Tibial artery (tissue), 4 donors: Measurements from ENCODE around the gene PAM.

Experiments
- DNase-seq, 2 donors: peaks; one replicate each; pipeline ENCODE4 v3.0.0-alpha.2; 2019
- H3K27ac ChIP-seq, 2 donors: fragments of 200-600 bp; sonication (generic) in 1 of 2; 1 replicate in 1 of 2; 2 replicates in 1 of 2; pipeline ENCODE4 v1.5.1; 2018 to 2019; ENCODE audit warnings: mild to moderate bottlenecking in 1 of 2
- H3K27me3 ChIP-seq, 2 donors: fragments of 200-600 bp; sonication (generic) in 1 of 2; one replicate each; pipeline versions ENCODE4 v1.5.1 to v1.6.0; 2016 to 2019
- H3K36me3 ChIP-seq, 3 donors: fragments of 200-600 bp; sonication (generic) in 2 of 3; one replicate each; pipeline ENCODE4 v1.5.1; 2016 to 2019; ENCODE audit warnings: mild to moderate bottlenecking in 2 of 3
- H3K4me1 ChIP-seq, 4 donors: fragments of 200-600 bp; sonication (generic) in 2 of 4; 1 replicate in 3 of 4; 2 replicates in 1 of 4; pipeline ENCODE4 v1.5.1; 2016 to 2019
- H3K4me3 ChIP-seq, 2 donors: fragments of 200-600 bp; sonication (generic) in 1 of 2; 1 replicate in 1 of 2; 2 replicates in 1 of 2; pipeline ENCODE4 v1.5.1; 2018 to 2019; ENCODE audit warnings: mild to moderate bottlenecking in 2 of 2
- H3K9me3 ChIP-seq, 3 donors: fragments of 200-600 bp; sonication (generic) in 1 of 3; one replicate each; pipeline ENCODE4 v1.5.1; 2016 to 2019
- intact Hi-C: fragments of 100-400 bp; cut with DNase I; formaldehyde crosslinking; loops from one replicate; pipeline ENCODE4 v1.15.0; 2023; ENCODE audit warnings: low total_unique reads
- TF ChIP-seq, protein P1 (sequence below), 2 experiments: fragments of 200-600 bp in 1 of 2; fragments of 450-650 bp in 1 of 2; IDR thresholded peaks; one replicate each; pipeline ENCODE4 v1.5.1; 2017 to 2019; ENCODE audit warnings: antibody characterized with exemption in 2 of 2, mild to moderate bottlenecking in 1 of 2, moderate library complexity in 1 of 2

Gene PAM

DNA sequence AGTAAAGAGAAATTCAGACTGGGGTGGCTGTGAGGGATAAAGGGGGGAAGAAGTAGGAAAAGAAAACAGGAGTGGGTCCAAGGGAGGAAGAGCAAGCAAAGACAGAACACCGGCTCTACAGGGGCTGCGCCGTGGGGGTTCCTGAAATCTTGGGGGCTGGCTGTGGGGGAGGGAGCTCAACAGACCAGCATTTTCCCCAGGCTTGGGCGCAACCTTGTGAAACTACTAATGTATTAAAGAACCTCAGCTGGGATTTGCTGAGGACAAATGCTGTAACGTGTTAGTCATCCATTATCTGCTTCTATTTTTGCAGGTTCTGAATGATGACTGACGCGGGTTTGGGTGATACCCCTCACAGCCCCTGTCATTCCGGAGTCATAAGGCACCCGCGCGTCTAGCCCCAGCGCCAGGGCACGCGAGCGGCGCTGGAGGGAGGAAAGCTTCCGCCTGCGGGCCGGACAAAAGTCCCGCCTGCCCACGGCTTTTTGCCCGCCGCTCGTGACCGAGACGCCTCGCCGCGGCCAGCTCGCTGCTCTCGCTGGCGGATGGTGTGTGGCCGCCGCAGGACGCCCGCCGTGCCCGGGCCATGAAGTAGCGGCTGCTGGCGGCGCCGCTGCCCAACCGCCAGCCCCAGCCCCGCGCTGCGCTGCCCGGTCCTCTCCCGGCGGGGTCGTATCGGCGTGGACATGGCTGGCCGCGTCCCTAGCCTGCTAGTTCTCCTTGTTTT lies 110.6 kb downstream of the PAM start:
- TF ChIP-seq, protein P1, sequence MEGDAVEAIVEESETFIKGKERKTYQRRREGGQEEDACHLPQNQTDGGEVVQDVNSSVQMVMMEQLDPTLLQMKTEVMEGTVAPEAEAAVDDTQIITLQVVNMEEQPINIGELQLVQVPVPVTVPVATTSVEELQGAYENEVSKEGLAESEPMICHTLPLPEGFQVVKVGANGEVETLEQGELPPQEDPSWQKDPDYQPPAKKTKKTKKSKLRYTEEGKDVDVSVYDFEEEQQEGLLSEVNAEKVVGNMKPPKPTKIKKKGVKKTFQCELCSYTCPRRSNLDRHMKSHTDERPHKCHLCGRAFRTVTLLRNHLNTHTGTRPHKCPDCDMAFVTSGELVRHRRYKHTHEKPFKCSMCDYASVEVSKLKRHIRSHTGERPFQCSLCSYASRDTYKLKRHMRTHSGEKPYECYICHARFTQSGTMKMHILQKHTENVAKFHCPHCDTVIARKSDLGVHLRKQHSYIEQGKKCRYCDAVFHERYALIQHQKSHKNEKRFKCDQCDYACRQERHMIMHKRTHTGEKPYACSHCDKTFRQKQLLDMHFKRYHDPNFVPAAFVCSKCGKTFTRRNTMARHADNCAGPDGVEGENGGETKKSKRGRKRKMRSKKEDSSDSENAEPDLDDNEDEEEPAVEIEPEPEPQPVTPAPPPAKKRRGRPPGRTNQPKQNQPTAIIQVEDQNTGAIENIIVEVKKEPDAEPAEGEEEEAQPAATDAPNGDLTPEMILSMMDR (IDR thresholded peaks at IDR 0.05): no peak
- peak; percentile 80 to 90 for DNase-seq
- peak overlapping the region; percentile 86 to 92 for H3K27ac ChIP-seq
- intact Hi-C loops: loop anchor here (10.0 kb wide), 1 partner anchor 99 kb away; no protein-coding TSS in a partner anchor
- H3K4me3 ChIP-seq: peak overlapping the region; percentile 61 to 71
- H3K9me3 ChIP-seq: no peaks in the 10 kb centered on the region
- H3K27me3 ChIP-seq: no peaks in the 10 kb centered on the region
- H3K36me3 ChIP-seq: no peaks in the 10 kb centered on the region
- H3K4me1 ChIP-seq: peaks cover 0 to 55% (median 13%) of the 10 kb centered on the region in 4 donors

DNA sequence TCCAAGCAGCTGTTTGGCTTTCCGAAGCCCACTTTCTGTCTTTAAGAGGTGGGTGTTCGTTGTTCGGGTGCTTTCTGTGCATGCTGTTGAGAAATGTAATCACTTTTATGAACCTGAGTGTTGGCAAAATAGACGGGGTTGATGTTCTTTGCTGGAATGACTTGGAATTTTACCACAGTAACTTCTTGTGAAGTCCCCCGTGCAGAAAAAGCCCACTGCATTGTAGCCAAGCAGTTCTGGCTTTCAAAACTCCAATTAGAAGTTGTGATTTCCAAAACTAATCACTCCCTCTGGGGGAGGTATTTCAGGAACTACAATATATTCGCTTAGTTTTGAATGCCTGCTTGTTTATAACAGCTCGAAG lies 111.1 kb downstream of the PAM start:
- intact Hi-C loops: loop anchor here (10.0 kb wide), 1 partner anchor 99 kb away; no protein-coding TSS in a partner anchor
- no peak for DNase-seq

DNA sequence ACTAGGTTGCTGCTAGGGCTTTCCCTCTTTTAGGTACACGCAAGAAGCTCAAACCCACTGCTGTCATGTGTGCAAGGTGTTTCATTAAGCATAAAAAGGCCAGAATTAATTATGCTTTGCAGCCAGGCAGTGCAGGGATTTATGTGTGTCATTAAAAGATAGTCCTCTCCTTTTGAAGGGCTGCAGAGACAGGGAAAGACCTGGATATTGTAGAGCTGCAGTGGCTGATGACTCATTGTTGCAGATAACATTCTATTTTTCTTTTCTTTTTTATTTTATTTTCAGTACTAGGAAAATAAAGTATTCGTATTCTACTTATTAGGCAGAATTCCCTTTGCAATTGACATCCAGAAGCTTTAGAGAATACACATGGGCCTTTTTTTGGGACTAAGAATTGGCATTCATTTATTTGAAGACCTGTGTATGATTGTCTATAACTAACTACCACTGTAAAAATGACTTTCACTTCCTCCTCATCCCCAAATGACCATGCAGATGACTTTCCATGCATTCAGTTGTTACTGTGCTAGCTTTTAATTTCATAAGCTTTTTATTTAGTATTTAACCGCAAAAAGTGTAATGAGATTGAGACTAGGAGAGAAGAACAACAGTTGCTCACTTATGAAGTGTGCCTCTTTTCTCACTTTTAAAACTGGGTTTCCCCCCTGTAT lies 113.0 kb downstream of the PAM start:
- H3K4me1 ChIP-seq: peaks cover 0 to 58% (median 13%) of the 10 kb centered on the region in 4 donors
- intact Hi-C loops: loop anchor here (10.0 kb wide), 1 partner anchor 97 kb away; no protein-coding TSS in a partner anchor
- H3K27me3 ChIP-seq: no peaks in the 10 kb centered on the region
- DNase-seq: no peak
- H3K27ac ChIP-seq: peak overlapping the region; percentile 34 to 92
- no peak overlapping the region for H3K4me3 ChIP-seq
- TF ChIP-seq, protein P1 (IDR thresholded peaks at IDR 0.05): no peak
- H3K9me3 ChIP-seq: no peaks in the 10 kb centered on the region
- no peaks in the 10 kb centered on the region for H3K36me3 ChIP-seq

More for the DNA sequence above, 111.1 kb downstream of the PAM start:
- no peaks in the 10 kb centered on the region for H3K36me3 ChIP-seq
- no peaks in the 10 kb centered on the region for H3K27me3 ChIP-seq
- peak overlapping the region; percentile 86 to 92 for H3K27ac ChIP-seq
- H3K4me1 ChIP-seq: peaks cover 0 to 61% (median 13%) of the 10 kb centered on the region in 4 donors
- TF ChIP-seq, protein P1 (IDR thresholded peaks at IDR 0.05): no peak
- no peaks in the 10 kb centered on the region for H3K9me3 ChIP-seq
- peak overlapping the region; percentile 61 to 71 for H3K4me3 ChIP-seq

DNA sequence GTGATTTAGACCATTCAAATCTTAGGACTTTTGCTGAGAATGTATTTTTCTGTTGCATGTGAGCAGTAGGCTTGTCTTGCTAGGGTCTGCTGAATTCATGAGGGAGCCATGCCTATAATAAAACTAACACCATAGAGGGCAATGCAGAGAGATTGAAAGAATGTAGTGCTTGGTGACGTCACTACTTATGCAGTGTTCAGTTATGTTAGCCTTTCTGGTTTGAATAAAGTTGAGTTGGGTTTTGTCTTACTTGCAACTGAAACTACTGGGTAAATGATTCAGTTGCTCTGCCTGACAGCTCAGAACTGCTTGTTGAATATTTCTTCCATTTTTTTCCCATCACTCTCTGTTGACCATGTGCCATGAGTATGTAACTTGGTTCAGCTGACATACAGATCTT lies 114.1 kb downstream of the PAM start:
- no peaks in the 10 kb centered on the region for H3K9me3 ChIP-seq
- no peaks in the 10 kb centered on the region for H3K27me3 ChIP-seq
- peaks cover 0 to 52% (median 12%) of the 10 kb centered on the region in 4 donors for H3K4me1 ChIP-seq
- intact Hi-C loops: loop anchor here (10.0 kb wide), 1 partner anchor 96 kb away; no protein-coding TSS in a partner anchor
- H3K27ac ChIP-seq: no peak overlapping the region
- TF ChIP-seq, protein P1 (IDR thresholded peaks at IDR 0.05): no peak
- no peak overlapping the region for H3K4me3 ChIP-seq
- DNase-seq: no peak
- no peaks in the 10 kb centered on the region for H3K36me3 ChIP-seq

DNA sequence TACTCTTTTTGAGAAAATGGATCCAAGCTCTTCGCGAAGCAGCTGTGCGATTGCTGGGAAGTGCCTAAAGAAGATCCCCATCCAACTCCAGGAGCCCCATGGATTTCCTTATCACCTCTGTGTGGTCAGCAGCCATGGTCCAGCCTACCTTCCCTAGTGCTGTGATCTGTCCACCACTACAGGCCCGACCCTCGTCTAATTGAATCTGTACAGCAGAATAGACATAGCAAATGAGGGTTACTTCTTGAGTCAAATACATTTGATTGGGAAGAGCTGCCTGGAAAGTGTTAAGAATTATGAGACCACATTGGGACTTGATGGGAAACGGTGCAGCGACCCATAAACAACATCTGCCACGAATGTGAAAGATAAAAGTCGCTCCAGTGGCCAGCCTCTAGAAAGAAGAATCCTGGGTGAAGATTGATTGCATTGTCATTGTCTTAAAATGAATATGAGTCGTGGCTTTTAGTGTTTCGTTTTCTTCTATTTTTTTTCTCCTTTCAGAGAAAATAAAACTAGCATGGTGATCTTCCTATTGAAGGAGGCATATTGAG lies 118.4 kb downstream of the PAM start:
- H3K4me3 ChIP-seq: no peak overlapping the region
- H3K27me3 ChIP-seq: no peaks in the 10 kb centered on the region
- H3K9me3 ChIP-seq: no peaks in the 10 kb centered on the region
- H3K27ac ChIP-seq: no peak overlapping the region
- H3K4me1 ChIP-seq: peaks cover 0 to 28% (median 6%) of the 10 kb centered on the region in 4 donors
- no peaks in the 10 kb centered on the region for H3K36me3 ChIP-seq
- intact Hi-C loops: no loop called here
- TF ChIP-seq, protein P1 (IDR thresholded peaks at IDR 0.05): no peak
- no peak for DNase-seq
